ENCODE results near the gene FUOM. TPM values are rescaled to one million over a fixed set of nuclear protein-coding genes. Genes with fewer than 3 reads are reported as not detected.

The FUOM gene
- total and polyA plus RNA-seq, 2 of the 8 experiments (the other 6 are each of a cell fraction or from before 2014, with no cell fraction given): 22.0 to 30.4 TPM

GRCh38 chr10:133313192-133313591 is 44.6 kb downstream of the FUOM start:
- no peak overlapping the region for H4K91ac ChIP-seq (replicated peaks; ENCODE audit: insufficient read length, low read length)
- H4K8ac ChIP-seq (ENCODE audit: extremely low read depth, insufficient read depth, low read length): no peak overlapping the region
- TF ChIP-seq BACH1 (IDR thresholded peaks at IDR 0.05; ENCODE audit: low read length): no peak
- TF ChIP-seq SAP30 (IDR thresholded peaks at IDR 0.05; ENCODE audit: insufficient read depth, insufficient replicate concordance, low read length): no peak
- no peak for TF ChIP-seq RNF2 (IDR thresholded peaks at IDR 0.05; ENCODE audit: borderline replicate concordance, low read depth, low read length, missing control alignments, poor library complexity, severe bottlenecking)
- TF ChIP-seq JUND (IDR thresholded peaks at IDR 0.05; ENCODE audit: low read length): no peak
- TF ChIP-seq FOSL1 (IDR thresholded peaks at IDR 0.05; ENCODE audit: insufficient read depth, low read depth, low read length): no peak
- no peak for TF ChIP-seq EGR1 (IDR thresholded peaks at IDR 0.05; ENCODE audit: borderline replicate concordance, low read depth, low read length)
- no peak for TF ChIP-seq SP1 (IDR thresholded peaks at IDR 0.05; ENCODE audit: low read depth, low read length)
- no peak for TF ChIP-seq TAF7 (optimal IDR thresholded peaks at IDR 0.05; ENCODE audit: borderline replicate concordance, low read depth, low read length)
- no peak for TF ChIP-seq GTF2F1 (IDR thresholded peaks at IDR 0.05; ENCODE audit: borderline replicate concordance, low read depth, low read length)
- TF ChIP-seq CREB1 (IDR thresholded peaks at IDR 0.05): no peak
- TF ChIP-seq RFX5 (IDR thresholded peaks at IDR 0.05; ENCODE audit: borderline replicate concordance, low read depth, low read length): no peak
- no peak for TF ChIP-seq CHD1 (IDR thresholded peaks at IDR 0.05; ENCODE audit: low read depth, low read length)
- no peak for TF ChIP-seq EZH2 (IDR thresholded peaks at IDR 0.05; ENCODE audit: low read depth, low read length, severe bottlenecking)
- TF ChIP-seq CEBPB (IDR thresholded peaks at IDR 0.05; ENCODE audit: low read depth, low read length): no peak

More at GRCh38 chr10:133313192-133313591, 44.6 kb downstream of the FUOM start:
- no peak overlapping the region for H2AK5ac ChIP-seq (ENCODE audit: low read depth, low read length)
- ChIA-PET POLR2A (ENCODE audit: partially characterized antibody) (interaction anchor here (0.8 to 1.3 kb wide), 2 partner anchors 45 to 46 kb away, joined by 3 read pairs; partner anchors contain the start of gene FUOM), CTCF (ENCODE audit: partially characterized antibody) (interaction anchor here (0.7 to 3.5 kb wide), 5 partner anchors 10 to 73 kb away, joined by 3 to 23 read pairs (median 6); no protein-coding TSS in a partner anchor)
- H3K4me2 ChIP-seq (ENCODE audit: insufficient read depth in 1 of 2, low read depth in 2 of 2, low read length in 2 of 2): no peak overlapping the region
- H3K4me1 ChIP-seq (replicated peaks in 1 of 4; ENCODE audit: control insufficient read depth in 3 of 4, insufficient read depth in 4 of 4, low read length in 3 of 4): peaks cover 0 to 2% (median 0%) of the 10 kb centered on the region in 4 experiments; a peak in 3 of 7 replicates
- no peak overlapping the region for H2BK120ac ChIP-seq (replicated peaks; ENCODE audit: low read depth, low read length)
- H4K20me1 ChIP-seq (replicated peaks in 1 of 2; ENCODE audit: control insufficient read depth in 1 of 2, insufficient read depth in 2 of 2, low read length in 2 of 2): peaks cover 0 to under 1% of the 10 kb centered on the region in 2 experiments
- H3K18ac ChIP-seq (ENCODE audit: extremely low read depth, low read length): no peak overlapping the region
- H3K27me3 ChIP-seq (replicated peaks in 1 of 4; ENCODE audit: control insufficient read depth in 3 of 4, extremely low read depth in 1 of 4, insufficient read depth in 3 of 4, low read length in 3 of 4): no peaks in the 10 kb centered on the region
- no peaks in the 10 kb centered on the region for H3K9me3 ChIP-seq (ENCODE audit: insufficient read depth in 2 of 2, low read depth in 1 of 2, low read length in 1 of 2)
- no peak overlapping the region for H2BK12ac ChIP-seq (ENCODE audit: low read depth, low read length)
- no peak overlapping the region for H2BK15ac ChIP-seq (ENCODE audit: low read length)
- peaks cover 6% of the 10 kb centered on the region; the same call in 1 of the 2 replicates for H3K23me2 ChIP-seq (ENCODE audit: low read depth, low read length)
- DNase-seq (ENCODE audit: low read depth in 1 of 2, low spot score in 2 of 2): no peak
- no peak overlapping the region for H2BK5ac ChIP-seq (ENCODE audit: low read depth, low read length)
- H4K5ac ChIP-seq (ENCODE audit: insufficient read length, low read depth, low read length): no peak overlapping the region
- no peak for FAIRE-seq
- H3K27ac ChIP-seq (ENCODE audit: low read depth, low read length): no peak overlapping the region
- 90% methylated on average over 3 of the region's 4 CpGs; no CpG with 5 or more reads in 1 of the 2 experiments for WGBS, 2 experiments (ENCODE audit: extremely low coverage in 1 of 2, insufficient coverage in 1 of 2, insufficient read length in 1 of 2, insufficient replicate concordance in 2 of 2, low coverage in 1 of 2, low lambda C conversion rate in 2 of 2, missing lambda C conversion rate in 1 of 2)
- H2AFZ ChIP-seq (ENCODE audit: low read length): no peak overlapping the region
- peaks cover 4 to 22% (median 6%) of the 10 kb centered on the region in 4 experiments; a peak in 7 of 8 replicates for H3K36me3 ChIP-seq (ENCODE audit: control insufficient read depth in 2 of 4, insufficient read depth in 4 of 4, low read length in 3 of 4)
- no peak overlapping the region for H3K56ac ChIP-seq (replicated peaks; ENCODE audit: insufficient read length, low read depth, low read length)
- no peak overlapping the region for H3K14ac ChIP-seq (ENCODE audit: insufficient read length)
- H3K79me2 ChIP-seq (ENCODE audit: control insufficient read depth in 1 of 2, insufficient read depth in 2 of 2, low read length in 2 of 2): peaks cover 0 to under 1% of the 10 kb centered on the region in 2 experiments; a peak in 3 of 4 replicates
- H3K79me1 ChIP-seq (ENCODE audit: low read depth, low read length): 0 out of 2 replicates have a peak, but pooled peaks cover 4% of the 10 kb centered on the region
- H3K4me3 ChIP-seq (ENCODE audit: extremely low read depth in 1 of 4, insufficient read depth in 2 of 4, low read depth in 3 of 4, low read length in 4 of 4): no peak overlapping the region
- no peak overlapping the region for H3K4ac ChIP-seq (replicated peaks; ENCODE audit: insufficient read length, low read depth, low read length)
- no peak overlapping the region for H3K9ac ChIP-seq (replicated peaks in 1 of 4; ENCODE audit: extremely low read depth in 1 of 4, low read depth in 3 of 4, low read length in 3 of 4)
- no peak overlapping the region for H2BK20ac ChIP-seq (ENCODE audit: low read length)
- no peak overlapping the region for H3K23ac ChIP-seq (ENCODE audit: insufficient read length)
